GM21360 (cell line): ENCODE data around the gene CLINT1.
A peak's percentile ranks its signal among the peaks of the same experiment; 100 is the strongest.

ENCODE experiments used
- ATAC-seq: cut with Tn5 transposase; IDR thresholded peaks from one replicate; pipeline ENCODE4 v1.9.1; 2021; ENCODE audit warnings: mild to moderate bottlenecking, moderate library complexity; ENCODE audit not compliant: unreplicated experiment

CLINT1 gene

GRCh38 chr5:157766442-157766841 is 92.5 kb downstream of the CLINT1 start:
- no peak for ATAC-seq

- ATAC-seq = no peak
These were observed 94.4 kb downstream of the CLINT1 start for GRCh38 chr5:157764531-157764930.

GRCh38 chr5:157761690-157762621 is 97.0 kb downstream of the CLINT1 start:
- ATAC-seq = peak; percentile 74

- ATAC-seq = no peak
These were observed 100.2 kb downstream of the CLINT1 start for GRCh38 chr5:157758706-157759105.

GRCh38 chr5:157756122-157756521 is 102.8 kb downstream of the CLINT1 start:
- ATAC-seq = no peak

- ATAC-seq = no peak
These were observed 108.6 kb downstream of the CLINT1 start for GRCh38 chr5:157750320-157750719.

GRCh38 chr5:157749462-157749799 is 109.5 kb downstream of the CLINT1 start:
- ATAC-seq = no peak

GRCh38 chr5:157748760-157749461 is 110.0 kb downstream of the CLINT1 start:
- no peak for ATAC-seq

GRCh38 chr5:157747766-157748700 is 110.9 kb downstream of the CLINT1 start:
- no peak for ATAC-seq

- ATAC-seq = no peak
These were observed 111.7 kb downstream of the CLINT1 start for GRCh38 chr5:157747173-157747740.

- ATAC-seq = no peak
These were observed 113.9 kb downstream of the CLINT1 start for GRCh38 chr5:157745041-157745456.

GRCh38 chr5:157744051-157745011 is 114.6 kb downstream of the CLINT1 start:
- ATAC-seq = peak; percentile 23

GRCh38 chr5:157743163-157744050 is 115.5 kb downstream of the CLINT1 start, which contains the start of gene LSM11:
Gene LSM11, plus strand, starts transcription at chr5:157743712. Its CDS starts 39 bp downstream, at chr5:157743751.
- ATAC-seq = peak; percentile 82

- no peak for ATAC-seq
These were observed 117.8 kb downstream of the CLINT1 start for GRCh38 chr5:157741131-157741530.

- no peak for ATAC-seq
These were observed 118.7 kb downstream of the CLINT1 start for GRCh38 chr5:157740229-157740610.

GRCh38 chr5:157739388-157740228 is 119.3 kb downstream of the CLINT1 start:
- no peak for ATAC-seq

GRCh38 chr5:157735991-157736390 is 123.0 kb downstream of the CLINT1 start:
- no peak for ATAC-seq
